DOHH2 (cell line): ENCODE measurements around the gene CD200.

Experiments
- CTCF ChIP-seq: fragments of 200-600 bp; sonication (generic); IDR thresholded peaks from one replicate; pipeline ENCODE4 v1.5.1; 2014; ENCODE audit warnings: antibody characterized with exemption, mild to moderate bottlenecking, low read depth, low read length; ENCODE audit not compliant: poor library complexity, severe bottlenecking
- EZH2phosphoT487 ChIP-seq: fragments of 200-600 bp; sonication (generic); IDR thresholded peaks from 2 replicates; pipeline ENCODE4 v1.6.1; 2017; ENCODE audit warnings: borderline replicate concordance, mild to moderate bottlenecking, antibody characterized with exemption, low read length, moderate library complexity, mixed read lengths

GRCh38 chr3:112395896-112396290 is 62.9 kb downstream of the CD200 start:
- TF ChIP-seq CTCF: no peak
- TF ChIP-seq EZH2phosphoT487: no peak
